Stimulated activated CD4-positive, alpha-beta T cell treated with anti-CD3 and anti-CD28 coated beads, Interleukin-1b, Interleukin-23, amount 100 ng/mL, for 24 hours (primary cell): ENCODE data around the gene CKAP5.
A peak's percentile ranks its signal among the peaks of the same experiment; 100 is the strongest.

Experiments used
- DNase-seq, 4 experiments: peaks; one replicate each; pipeline ENCODE4 v3.0.0-alpha.2; 2020; ENCODE audit warnings: low read depth in 4 of 4, low spot score in 1 of 4

CKAP5 gene

GRCh38 chr11:46845740-46846509 is at the start of gene CKAP5:
Gene CKAP5 (minus strand): TSS chr11:46846280. CDS start chr11:46821231, 25,049 bp downstream.
- peak; percentile 62 to 80 (median 72) for DNase-seq

GRCh38 chr11:46895821-46896220 is 49.7 kb upstream of the CKAP5 start:
- DNase-seq: no peak

- DNase-seq: no peak
Measured at GRCh38 chr11:46894961-46895360, 48.9 kb upstream of the CKAP5 start.

DNA sequence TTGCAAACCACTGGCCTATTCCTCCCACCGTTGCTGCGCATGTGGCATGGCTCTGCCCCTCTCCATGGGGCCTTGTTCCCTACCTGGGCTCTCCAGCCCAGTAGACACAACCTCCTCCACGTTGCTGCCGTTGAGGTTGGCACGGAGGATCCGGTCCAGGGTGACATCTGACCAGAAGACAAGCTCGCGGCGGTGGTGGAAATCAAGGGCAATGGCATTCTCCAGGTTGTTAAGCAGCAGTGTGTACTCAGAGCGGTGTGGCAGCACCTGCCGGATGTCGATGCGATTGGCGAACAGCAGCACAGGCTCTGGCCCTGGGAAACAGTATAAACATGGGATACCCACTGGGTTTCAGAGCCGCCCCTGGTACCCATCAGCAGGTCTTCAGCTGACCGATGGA is 48.4 kb upstream of the CKAP5 start:
- DNase-seq: no peak

DNA sequence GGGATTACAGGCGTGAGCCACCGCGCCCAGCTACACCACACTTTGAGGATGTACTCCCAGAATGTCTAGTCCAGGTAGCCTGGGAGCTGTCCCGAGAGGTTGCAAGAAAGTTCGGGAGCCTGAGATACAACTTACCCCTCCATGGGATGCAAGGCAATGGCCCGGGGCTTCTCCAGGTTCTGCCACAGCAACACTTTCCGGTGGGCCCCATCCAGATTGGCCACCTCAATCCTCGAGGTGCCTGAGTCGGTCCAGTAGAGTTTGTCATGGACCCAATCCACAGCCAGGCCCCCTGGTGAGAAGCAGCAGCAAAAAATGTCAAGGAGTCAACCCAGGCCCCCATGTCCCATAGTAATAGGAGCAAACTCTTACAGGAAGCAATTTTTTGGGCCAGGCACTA is 46.8 kb upstream of the CKAP5 start:
- no peak for DNase-seq

- no peak for DNase-seq
Measured at GRCh38 chr11:46892109-46892508, 46.0 kb upstream of the CKAP5 start.

DNA sequence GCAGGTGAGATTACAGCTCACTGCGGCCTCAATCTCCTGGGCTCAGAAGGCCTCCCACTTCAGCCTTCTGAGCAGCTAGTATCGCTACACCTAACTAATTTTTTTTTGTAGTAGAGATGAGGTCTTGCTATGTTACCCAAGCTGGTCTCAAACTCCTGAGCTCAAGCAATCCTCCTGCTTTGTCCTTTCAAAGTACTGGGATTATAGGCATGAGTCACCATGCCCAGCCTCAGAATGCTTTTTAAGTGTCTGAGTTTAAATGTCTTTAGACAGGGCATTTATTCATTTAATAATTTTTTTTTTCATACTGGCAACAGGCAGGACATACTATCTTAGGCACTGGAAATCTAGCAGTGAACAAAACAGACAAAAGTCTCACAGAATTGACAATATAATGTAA is 44.6 kb upstream of the CKAP5 start:
- DNase-seq: no peak

GRCh38 chr11:46889689-46890475 is 43.8 kb upstream of the CKAP5 start:
- peak; percentile 51 to 72 (median 58) for DNase-seq

DNA sequence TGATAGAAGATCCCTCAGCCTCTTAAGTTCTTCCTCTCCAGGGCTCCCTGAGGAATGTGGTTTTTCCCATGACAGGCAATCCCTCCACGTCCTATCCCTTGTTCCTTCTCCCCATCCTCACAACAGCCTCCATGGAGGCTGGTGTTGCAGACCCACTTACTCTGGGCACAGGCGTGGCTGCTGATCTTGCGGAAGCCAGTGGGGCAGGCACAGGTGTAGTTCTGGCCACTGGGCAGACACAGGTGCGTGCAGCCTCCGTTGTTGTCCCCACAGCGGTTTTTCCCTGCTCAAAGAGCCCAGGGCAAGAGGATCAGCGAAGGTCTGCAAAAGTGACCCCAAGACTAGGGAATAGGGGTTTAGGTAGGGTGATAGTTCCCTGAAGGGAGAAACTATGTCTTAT is 43.2 kb upstream of the CKAP5 start:
- no peak for DNase-seq

- DNase-seq: no peak
Measured at GRCh38 chr11:46888636-46889035, 42.6 kb upstream of the CKAP5 start.

DNA sequence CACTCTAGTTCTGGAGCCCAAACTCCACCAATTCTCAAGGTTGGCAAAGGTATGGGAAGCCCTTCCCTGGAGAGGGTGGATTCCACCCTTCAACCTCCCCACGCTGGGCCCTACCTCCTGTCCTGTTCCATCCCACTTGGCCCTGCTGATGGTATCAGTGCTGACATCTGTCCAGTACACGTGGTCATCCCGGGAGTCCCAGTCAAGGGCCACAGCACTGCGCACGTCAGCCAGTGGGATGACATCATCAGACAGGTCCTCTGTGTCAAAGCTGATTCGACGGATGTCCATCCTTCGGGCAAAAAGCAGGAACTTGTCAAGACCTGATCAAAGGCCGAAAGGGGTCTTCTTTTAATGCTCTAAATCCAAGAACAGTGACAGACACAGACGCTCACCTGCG is 40.1 kb upstream of the CKAP5 start:
- DNase-seq: no peak

DNA sequence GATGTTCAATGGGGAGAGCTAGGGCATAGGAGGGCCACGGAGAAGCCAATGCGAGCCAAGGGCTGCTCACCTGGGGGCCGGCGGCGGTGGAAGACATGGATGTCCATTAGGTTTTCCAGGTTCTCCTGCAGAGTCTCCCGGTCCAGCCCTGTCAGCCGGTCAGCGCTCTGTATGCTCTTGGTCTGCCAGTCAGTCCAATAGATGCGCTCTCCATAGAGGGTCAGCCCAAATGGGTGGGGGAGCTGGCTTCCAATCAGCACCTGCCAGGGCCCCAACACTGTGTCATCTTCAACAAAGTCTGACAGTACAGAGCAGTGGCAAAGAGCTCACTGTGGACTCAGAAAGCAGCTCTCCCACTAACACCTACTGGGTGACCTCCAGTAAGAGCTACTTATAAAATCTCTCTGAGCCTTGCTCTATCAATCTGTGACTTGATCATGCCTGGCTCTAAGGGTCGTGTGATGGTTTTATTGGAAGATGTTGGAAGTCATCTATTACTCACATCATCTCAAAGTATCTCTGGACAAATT is 33.0 kb upstream of the CKAP5 start:
- DNase-seq: no peak

GRCh38 chr11:46877580-46877979 is 31.5 kb upstream of the CKAP5 start:
- DNase-seq: no peak

GRCh38 chr11:46876471-46876870 is 30.4 kb upstream of the CKAP5 start:
- no peak for DNase-seq

DNA sequence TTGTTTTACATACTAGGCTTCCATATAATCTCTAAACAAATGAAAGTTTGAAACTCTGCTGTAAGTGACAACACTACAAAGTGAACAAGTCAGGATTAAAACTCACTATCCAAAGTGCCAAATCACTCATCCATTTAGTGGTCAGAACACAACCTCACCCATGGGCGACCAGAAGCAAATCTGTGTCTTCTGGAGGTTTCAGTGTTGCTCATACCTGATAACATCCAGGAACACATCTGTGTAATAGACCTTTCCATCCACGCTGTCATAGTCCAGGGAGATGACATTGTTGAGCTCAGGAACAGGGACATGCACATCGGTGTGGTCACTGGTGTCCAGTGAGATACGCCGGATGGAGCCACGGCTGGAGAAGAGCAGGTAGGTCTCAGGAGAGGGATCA is 28.5 kb upstream of the CKAP5 start:
- no peak for DNase-seq

- DNase-seq: no peak
Measured at GRCh38 chr11:46868912-46869311, 22.8 kb upstream of the CKAP5 start.

DNA sequence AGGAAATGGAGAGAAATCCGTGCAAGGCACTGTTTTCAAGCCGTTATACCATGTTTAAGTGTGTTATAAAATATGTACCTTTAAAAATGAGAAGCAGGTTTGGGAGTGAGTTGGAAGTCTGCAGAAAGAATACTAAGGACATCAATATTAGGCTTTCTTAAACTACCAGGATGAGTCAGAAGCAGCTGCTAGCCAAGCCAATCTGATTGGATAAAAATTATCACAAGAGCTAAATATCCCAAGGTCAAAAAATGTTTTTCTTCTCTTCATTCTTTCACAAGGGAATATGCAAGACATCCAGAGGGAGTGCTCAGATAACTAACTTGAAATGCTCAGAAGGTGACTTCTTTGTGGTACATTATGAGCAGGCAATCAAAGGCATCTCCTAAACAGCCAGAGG is 19.3 kb upstream of the CKAP5 start:
- no peak for DNase-seq

GRCh38 chr11:46860218-46860617 is 14.1 kb upstream of the CKAP5 start:
- DNase-seq: no peak

DNA sequence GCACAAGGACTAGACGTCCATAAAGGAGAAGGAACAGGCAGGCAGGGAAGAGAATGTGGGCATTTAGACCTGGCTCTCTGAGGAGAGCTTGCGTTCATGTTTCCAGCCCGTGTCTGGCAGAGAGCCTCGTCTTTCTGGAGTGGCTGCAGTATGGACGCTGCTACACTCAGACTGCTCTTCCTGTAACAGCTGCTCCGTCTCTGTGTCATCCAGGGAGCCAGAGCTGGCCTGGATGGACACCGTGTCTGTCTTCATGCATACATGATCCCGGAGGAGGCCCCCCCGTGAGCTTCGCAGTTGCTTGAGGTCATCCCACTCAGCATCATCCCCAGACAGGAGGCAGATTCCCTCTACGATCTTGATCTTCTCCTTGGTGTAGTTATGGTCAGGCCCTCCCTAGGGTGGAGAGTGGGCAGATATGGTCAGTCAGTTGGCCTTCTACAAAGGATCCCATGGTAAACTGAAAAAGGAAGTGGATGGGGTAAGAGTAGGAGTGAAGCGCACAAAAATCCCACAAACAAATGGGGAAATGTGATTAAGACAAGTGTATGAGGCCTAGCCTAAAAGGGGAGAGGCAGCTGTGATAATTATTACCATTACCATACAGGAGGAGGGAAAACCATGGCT is 13.0 kb upstream of the CKAP5 start:
- no peak for DNase-seq

DNA sequence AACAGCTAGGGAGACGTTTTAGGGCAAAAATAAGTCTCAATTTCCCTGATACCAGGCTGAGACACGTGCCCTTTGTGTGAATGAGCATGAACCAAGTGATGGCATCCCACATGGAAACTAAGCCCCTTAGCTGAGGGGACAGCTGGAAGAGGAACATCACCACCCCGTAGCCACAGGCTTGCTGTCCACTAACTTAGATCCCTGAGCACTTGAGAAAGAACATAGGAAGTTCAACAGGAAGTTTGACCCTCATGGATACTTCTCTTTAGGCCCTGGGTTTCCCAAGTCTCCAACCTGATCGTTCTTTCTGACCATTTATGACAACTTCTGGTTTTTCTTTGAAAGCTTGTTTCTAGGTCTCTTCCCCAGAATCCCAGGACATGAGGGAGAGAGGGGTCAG is 11.6 kb upstream of the CKAP5 start:
- no peak for DNase-seq

GRCh38 chr11:46856605-46857343 is 10.7 kb upstream of the CKAP5 start:
- DNase-seq: no peak
